ENCODE results near the gene MARCHF10.

Gene MARCHF10

DNA sequence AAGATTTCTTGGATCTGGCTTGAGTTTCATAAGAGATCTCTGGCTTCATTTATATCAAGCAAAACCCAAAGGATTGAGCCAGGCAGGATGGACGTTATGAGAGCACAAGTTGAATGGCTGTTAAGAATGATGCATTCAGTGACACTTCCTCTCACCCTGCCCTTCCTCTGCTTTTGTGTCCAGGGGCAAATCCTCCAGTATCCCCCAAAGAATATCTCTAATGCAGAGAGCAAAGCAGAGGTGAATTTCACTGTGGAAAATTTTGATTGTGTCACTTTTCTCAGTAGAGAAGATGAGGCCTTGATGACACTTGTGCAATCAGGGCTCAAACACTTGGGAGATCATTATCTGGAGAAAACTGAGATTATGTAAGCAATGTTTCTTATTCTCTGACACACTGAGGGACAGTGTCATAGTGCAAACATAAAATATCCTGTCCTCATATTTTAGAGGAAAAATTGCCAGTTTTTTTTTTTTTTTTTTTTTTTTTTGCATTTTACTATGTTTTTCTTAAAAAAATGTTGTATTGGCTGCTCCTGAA is 25.3 kb downstream of the MARCHF10 start:
- H3K9me3 ChIP-seq (ENCODE audit: control insufficient read depth, insufficient read depth, low read depth, low read length): peaks cover 4% of the 10 kb centered on the region; the same call in 1 of the 2 replicates
- peaks cover 11% of the 10 kb centered on the region for H3K4me1 ChIP-seq (ENCODE audit: control insufficient read depth, insufficient read depth, low read length)
- no peak overlapping the region for H3K9ac ChIP-seq (ENCODE audit: low read length)
- H3K4me3 ChIP-seq (ENCODE audit: low read depth, low read length): no peak overlapping the region
- H3K36me3 ChIP-seq (ENCODE audit: control insufficient read depth, insufficient read depth, low read length): no peaks in the 10 kb centered on the region
- no peaks in the 10 kb centered on the region for H3K27me3 ChIP-seq (ENCODE audit: control insufficient read depth, insufficient read depth, low read length)
- no peak overlapping the region for H3K27ac ChIP-seq (ENCODE audit: low read depth, low read length)

DNA sequence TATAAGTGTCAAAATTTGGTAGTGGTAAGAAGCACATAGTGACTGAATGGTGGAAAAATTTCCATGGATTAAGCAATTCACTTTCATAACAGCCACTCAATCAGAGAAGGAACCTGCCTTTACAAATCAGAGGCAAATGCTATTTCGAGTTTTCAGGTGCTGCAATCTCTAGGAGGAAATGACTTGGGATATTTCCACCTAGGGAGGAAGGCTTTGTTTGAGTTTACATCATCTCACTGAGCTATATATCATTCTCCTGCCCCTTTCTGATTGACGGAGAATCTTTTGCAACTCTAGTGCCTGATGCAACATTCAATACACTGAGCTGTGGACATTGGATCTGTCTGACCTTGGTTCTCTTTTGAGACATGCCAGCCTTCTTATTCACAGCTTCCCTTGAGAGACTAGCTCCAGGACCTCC is 26.3 kb downstream of the MARCHF10 start:
- Histone ChIP-seq H3K27ac (ENCODE audit: low read depth, low read length) (no peak overlapping the region), H3K4me3 (ENCODE audit: low read depth, low read length) (no peak overlapping the region), H3K9me3 (ENCODE audit: control insufficient read depth, insufficient read depth, low read depth, low read length) (peaks cover 4% of the 10 kb centered on the region; the same call in 1 of the 2 replicates), H3K9ac (ENCODE audit: low read length) (no peak overlapping the region), H3K4me1 (ENCODE audit: control insufficient read depth, insufficient read depth, low read length) (peaks cover 11% of the 10 kb centered on the region), H3K36me3 (ENCODE audit: control insufficient read depth, insufficient read depth, low read length) (no peaks in the 10 kb centered on the region), H3K27me3 (ENCODE audit: control insufficient read depth, insufficient read depth, low read length) (no peaks in the 10 kb centered on the region)

DNA sequence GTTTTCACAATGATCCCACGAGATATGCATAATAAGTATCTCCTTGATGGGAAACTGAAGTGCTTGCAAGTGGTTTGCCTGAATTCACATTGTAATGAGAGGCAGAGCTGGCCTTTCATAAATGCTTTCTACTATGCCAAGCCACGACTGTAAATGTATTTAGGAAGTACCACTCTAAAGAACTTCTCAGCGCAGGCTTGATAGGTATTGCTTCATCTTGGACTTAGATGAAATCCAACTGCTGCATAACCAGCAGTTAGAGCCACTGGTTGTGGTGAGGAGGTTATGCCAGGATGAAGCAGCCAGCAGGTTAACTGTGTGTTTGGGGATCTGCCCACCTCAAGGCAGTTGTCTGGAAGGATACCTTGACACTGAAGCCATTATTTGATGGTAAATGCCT is 26.8 kb downstream of the MARCHF10 start:
- no peak overlapping the region for H3K27ac ChIP-seq (ENCODE audit: low read depth, low read length)
- no peak overlapping the region for H3K4me3 ChIP-seq (ENCODE audit: low read depth, low read length)
- H3K9me3 ChIP-seq (ENCODE audit: control insufficient read depth, insufficient read depth, low read depth, low read length): peaks cover 4% of the 10 kb centered on the region; the same call in 1 of the 2 replicates
- no peaks in the 10 kb centered on the region for H3K36me3 ChIP-seq (ENCODE audit: control insufficient read depth, insufficient read depth, low read length)
- H3K9ac ChIP-seq (ENCODE audit: low read length): no peak overlapping the region
- H3K27me3 ChIP-seq (ENCODE audit: control insufficient read depth, insufficient read depth, low read length): no peaks in the 10 kb centered on the region
- peaks cover 11% of the 10 kb centered on the region for H3K4me1 ChIP-seq (ENCODE audit: control insufficient read depth, insufficient read depth, low read length)

DNA sequence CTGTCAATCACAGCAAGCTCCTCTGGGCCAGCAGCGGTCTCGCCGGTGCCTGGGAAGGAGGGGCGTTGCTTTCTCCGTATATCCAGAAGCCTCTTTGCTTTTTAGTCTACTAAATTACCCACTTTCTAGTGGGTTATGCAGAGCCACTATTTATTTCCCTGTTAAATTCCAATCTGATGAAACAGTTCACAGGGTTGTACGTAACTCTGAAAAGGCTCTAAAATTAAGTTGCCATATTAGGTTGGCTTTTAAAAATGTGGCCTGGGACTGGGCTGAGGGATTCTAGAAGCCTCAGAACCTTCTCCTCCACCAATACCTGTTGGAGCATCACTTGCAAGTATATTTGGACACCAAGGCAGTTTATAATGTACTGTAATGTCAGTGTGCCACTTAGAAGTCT is 27.2 kb downstream of the MARCHF10 start:
- Histone ChIP-seq H3K27me3 (ENCODE audit: control insufficient read depth, insufficient read depth, low read length) (no peaks in the 10 kb centered on the region), H3K4me1 (ENCODE audit: control insufficient read depth, insufficient read depth, low read length) (peaks cover 11% of the 10 kb centered on the region), H3K4me3 (ENCODE audit: low read depth, low read length) (no peak overlapping the region), H3K27ac (ENCODE audit: low read depth, low read length) (no peak overlapping the region), H3K9ac (ENCODE audit: low read length) (no peak overlapping the region), H3K9me3 (ENCODE audit: control insufficient read depth, insufficient read depth, low read depth, low read length) (peaks cover 4% of the 10 kb centered on the region; the same call in 1 of the 2 replicates), H3K36me3 (ENCODE audit: control insufficient read depth, insufficient read depth, low read length) (no peaks in the 10 kb centered on the region)

DNA sequence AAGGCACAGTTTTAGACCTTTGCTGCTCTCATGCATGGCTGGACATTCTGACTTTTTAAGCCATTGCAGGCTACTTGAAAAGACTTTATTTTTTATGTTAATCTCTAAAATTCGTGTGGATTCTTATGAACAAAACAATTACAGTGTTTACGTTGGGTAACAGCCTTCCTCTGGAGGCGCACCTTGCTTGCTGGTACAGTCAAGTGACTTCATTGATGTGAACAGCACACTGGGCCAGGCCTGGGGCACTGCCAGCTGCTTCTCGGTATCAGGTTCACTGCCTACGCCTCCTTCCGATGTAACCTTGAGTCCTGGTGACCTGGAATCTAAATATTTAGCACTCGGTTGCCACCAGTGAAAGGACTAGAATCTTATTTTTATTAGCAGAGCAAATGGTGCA is 27.8 kb downstream of the MARCHF10 start:
- H3K9ac ChIP-seq (ENCODE audit: low read length): no peak overlapping the region
- H3K27me3 ChIP-seq (ENCODE audit: control insufficient read depth, insufficient read depth, low read length): no peaks in the 10 kb centered on the region
- H3K4me3 ChIP-seq (ENCODE audit: low read depth, low read length): no peak overlapping the region
- H3K36me3 ChIP-seq (ENCODE audit: control insufficient read depth, insufficient read depth, low read length): no peaks in the 10 kb centered on the region
- H3K4me1 ChIP-seq (ENCODE audit: control insufficient read depth, insufficient read depth, low read length): peaks cover 11% of the 10 kb centered on the region
- H3K9me3 ChIP-seq (ENCODE audit: control insufficient read depth, insufficient read depth, low read depth, low read length): peaks cover 4% of the 10 kb centered on the region; the same call in 1 of the 2 replicates
- no peak overlapping the region for H3K27ac ChIP-seq (ENCODE audit: low read depth, low read length)

DNA sequence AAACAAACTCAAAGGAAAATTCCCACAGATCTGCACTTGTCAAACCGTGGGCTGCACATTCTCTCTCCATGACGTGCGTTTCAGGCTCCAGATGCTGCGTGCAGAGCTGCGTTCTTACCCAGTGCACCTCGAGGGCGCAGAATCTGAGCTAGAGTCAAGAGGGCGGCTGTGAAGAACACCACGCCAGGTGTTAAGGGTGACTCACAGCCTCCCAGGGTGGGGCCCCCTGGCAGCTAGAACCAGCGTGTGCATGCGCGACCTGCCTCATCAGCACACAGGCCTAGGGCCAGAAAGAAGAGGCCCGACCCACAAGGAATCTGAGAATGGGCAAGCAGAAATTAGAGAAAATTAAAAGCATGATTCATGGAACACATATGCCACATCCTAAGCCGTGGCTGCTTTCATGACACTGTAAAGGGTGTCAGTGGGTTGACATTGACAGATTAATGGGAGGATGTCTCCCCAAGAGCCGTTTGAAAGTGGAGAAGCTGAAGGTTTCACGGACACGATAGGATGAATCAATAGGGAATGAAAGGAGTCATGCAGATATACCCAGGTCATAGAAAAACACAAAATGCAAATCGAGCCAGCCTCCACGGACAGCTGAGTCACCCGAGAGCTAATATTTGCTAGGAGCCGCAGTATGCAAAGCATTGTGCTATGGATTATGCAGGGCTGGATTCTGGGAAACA is 29.0 kb downstream of the MARCHF10 start:
- Histone ChIP-seq H3K4me3 (ENCODE audit: low read depth, low read length) (no peak overlapping the region), H3K9ac (ENCODE audit: low read length) (no peak overlapping the region), H3K4me1 (ENCODE audit: control insufficient read depth, insufficient read depth, low read length) (peaks cover 11% of the 10 kb centered on the region), H3K36me3 (ENCODE audit: control insufficient read depth, insufficient read depth, low read length) (no peaks in the 10 kb centered on the region), H3K9me3 (ENCODE audit: control insufficient read depth, insufficient read depth, low read depth, low read length) (peaks cover 4% of the 10 kb centered on the region; the same call in 1 of the 2 replicates), H3K27me3 (ENCODE audit: control insufficient read depth, insufficient read depth, low read length) (no peaks in the 10 kb centered on the region), H3K27ac (ENCODE audit: low read depth, low read length) (no peak overlapping the region)

DNA sequence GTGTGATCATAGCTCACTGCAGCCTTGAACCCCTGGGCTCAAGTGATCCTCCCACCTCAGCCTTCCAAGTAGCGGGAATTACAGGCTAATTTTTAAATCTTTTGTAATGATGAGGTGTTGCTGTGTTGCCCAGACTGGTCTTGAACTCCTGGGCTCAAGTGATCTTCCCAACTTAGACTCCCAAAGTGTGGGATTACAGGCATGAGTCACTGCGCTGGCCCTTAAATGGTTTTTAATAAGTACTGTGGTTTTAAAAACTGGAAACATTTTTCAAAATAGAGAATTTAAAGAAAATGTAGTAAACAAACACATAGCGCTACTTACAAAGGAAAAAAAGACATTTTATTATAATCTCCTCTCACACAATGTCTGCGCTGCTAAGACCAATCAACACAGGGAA is 32.2 kb downstream of the MARCHF10 start:
- no peak overlapping the region for H3K9ac ChIP-seq (ENCODE audit: low read length)
- no peaks in the 10 kb centered on the region for H3K27me3 ChIP-seq (ENCODE audit: control insufficient read depth, insufficient read depth, low read length)
- H3K36me3 ChIP-seq (ENCODE audit: control insufficient read depth, insufficient read depth, low read length): no peaks in the 10 kb centered on the region
- H3K4me1 ChIP-seq (ENCODE audit: control insufficient read depth, insufficient read depth, low read length): peaks cover 11% of the 10 kb centered on the region
- H3K9me3 ChIP-seq (ENCODE audit: control insufficient read depth, insufficient read depth, low read depth, low read length): peaks cover 12% of the 10 kb centered on the region
- no peak overlapping the region for H3K4me3 ChIP-seq (ENCODE audit: low read depth, low read length)
- H3K27ac ChIP-seq (ENCODE audit: low read depth, low read length): no peak overlapping the region

DNA sequence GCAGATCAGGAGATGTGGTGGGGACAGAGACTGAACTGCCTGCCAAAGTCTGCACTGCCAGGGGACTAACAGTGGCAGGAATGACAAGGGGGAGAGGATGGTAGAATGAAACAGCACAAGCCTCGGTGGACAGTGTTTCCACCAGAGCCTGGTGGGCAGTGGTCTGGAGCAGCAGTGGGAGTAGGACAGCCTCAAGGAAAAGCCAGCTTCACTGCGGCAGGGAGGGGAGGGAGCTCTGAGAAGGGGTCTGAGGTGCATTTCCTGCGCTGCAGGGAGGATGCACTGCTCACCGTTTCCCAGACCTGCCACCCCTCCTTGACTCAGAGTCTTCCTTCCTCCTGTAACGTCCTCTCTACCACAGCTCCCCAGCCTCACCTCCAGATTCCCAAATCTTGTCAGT is 33.8 kb downstream of the MARCHF10 start:
- H3K4me1 ChIP-seq (ENCODE audit: control insufficient read depth, insufficient read depth, low read length): peaks cover 8% of the 10 kb centered on the region
- H3K36me3 ChIP-seq (ENCODE audit: control insufficient read depth, insufficient read depth, low read length): no peaks in the 10 kb centered on the region
- H3K9ac ChIP-seq (ENCODE audit: low read length): no peak overlapping the region
- H3K27ac ChIP-seq (ENCODE audit: low read depth, low read length): no peak overlapping the region
- no peak overlapping the region for H3K4me3 ChIP-seq (ENCODE audit: low read depth, low read length)
- no peaks in the 10 kb centered on the region for H3K27me3 ChIP-seq (ENCODE audit: control insufficient read depth, insufficient read depth, low read length)
- H3K9me3 ChIP-seq (ENCODE audit: control insufficient read depth, insufficient read depth, low read depth, low read length): peaks cover 16% of the 10 kb centered on the region

DNA sequence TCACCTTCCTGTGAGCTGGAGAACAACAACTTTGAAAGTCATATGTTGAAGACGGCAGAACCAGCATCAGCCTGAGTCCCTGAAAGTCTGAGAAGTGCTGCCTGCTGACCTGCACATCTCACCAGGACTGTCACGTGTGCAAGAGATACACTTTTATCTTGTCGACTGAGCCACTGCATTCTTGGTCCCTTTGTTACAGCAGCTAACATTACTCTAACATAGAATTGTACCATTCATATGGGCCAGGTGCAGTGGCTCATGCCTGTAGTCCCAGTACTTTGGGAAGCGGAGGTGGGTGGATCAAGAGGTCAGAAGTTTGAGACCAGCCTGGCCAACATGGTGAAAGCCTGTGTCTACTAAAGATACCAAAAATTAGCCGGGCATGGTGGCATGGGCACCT is 40.1 kb downstream of the MARCHF10 start:
- no peaks in the 10 kb centered on the region for H3K36me3 ChIP-seq (ENCODE audit: control insufficient read depth, insufficient read depth, low read length)
- no peak overlapping the region for H3K4me3 ChIP-seq (ENCODE audit: low read depth, low read length)
- no peaks in the 10 kb centered on the region for H3K27me3 ChIP-seq (ENCODE audit: control insufficient read depth, insufficient read depth, low read length)
- no peak overlapping the region for H3K9ac ChIP-seq (ENCODE audit: low read length)
- peaks cover 3% of the 10 kb centered on the region; the same call in 1 of the 2 replicates for H3K4me1 ChIP-seq (ENCODE audit: control insufficient read depth, insufficient read depth, low read length)
- H3K27ac ChIP-seq (ENCODE audit: low read depth, low read length): no peak overlapping the region
- H3K9me3 ChIP-seq (ENCODE audit: control insufficient read depth, insufficient read depth, low read depth, low read length): peaks cover 13% of the 10 kb centered on the region

DNA sequence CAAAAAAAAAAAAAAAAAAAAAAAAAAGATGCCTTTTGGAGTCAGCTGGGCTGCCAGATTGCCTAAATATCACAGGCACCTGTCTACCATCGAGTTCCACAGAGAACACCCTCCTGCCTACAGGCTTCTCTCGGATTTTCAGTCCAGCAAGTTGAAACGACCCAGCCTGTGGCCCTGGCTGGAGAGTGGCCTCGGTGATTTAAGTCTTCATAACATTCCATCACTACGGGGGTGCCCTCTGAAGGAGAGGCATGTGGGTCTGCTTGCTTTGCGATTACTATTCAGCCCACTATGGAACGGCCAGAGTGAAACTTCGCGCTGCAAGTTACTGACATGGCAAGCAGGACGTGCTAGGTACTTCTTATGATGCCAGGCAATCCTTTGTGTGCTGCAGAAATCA is 42.8 kb downstream of the MARCHF10 start:
- peaks cover 18% of the 10 kb centered on the region for H3K4me1 ChIP-seq (ENCODE audit: control insufficient read depth, insufficient read depth, low read length)
- no peaks in the 10 kb centered on the region for H3K27me3 ChIP-seq (ENCODE audit: control insufficient read depth, insufficient read depth, low read length)
- no peak overlapping the region for H3K4me3 ChIP-seq (ENCODE audit: low read depth, low read length)
- H3K36me3 ChIP-seq (ENCODE audit: control insufficient read depth, insufficient read depth, low read length): no peaks in the 10 kb centered on the region
- no peak overlapping the region for H3K27ac ChIP-seq (ENCODE audit: low read depth, low read length)
- no peak overlapping the region for H3K9ac ChIP-seq (ENCODE audit: low read length)
- H3K9me3 ChIP-seq (ENCODE audit: control insufficient read depth, insufficient read depth, low read depth, low read length): 0 out of 2 replicates have a peak, but pooled peaks cover 3% of the 10 kb centered on the region

DNA sequence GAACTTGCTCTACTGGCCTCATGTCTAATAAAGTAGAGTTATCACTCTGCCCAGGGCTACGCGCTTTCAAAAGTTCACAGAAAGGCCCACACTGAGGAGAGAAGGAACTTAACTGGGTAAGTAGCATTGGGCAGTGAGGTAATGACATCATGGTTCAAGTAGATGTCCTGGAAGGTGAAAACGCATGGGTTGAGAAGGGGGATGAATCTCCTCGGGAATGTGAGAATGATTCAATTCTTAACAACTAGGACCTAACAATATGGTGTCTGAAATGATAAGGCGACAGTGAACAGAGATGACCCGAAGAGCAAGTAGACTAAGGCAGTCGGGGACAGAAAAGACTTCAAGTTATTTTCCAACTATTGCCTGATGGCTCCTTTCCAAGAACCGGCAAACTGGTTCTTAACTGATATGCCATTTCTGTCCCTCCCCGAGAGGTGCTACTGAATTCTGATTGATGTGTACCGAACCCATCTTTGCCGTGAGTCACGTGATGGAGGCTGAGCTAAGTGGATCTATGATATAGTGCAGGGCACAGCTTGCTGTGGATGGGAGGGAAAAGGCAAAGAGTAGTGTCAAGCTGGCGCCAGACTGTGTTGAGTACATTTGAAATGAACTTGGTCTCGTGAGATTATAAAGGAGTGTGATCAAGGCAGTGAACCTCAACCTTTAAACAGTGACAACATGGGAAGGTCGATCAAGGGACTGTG is 44.1 kb downstream of the MARCHF10 start:
- no peak overlapping the region for H3K27ac ChIP-seq (ENCODE audit: low read depth, low read length)
- no peak overlapping the region for H3K9ac ChIP-seq (ENCODE audit: low read length)
- H3K4me1 ChIP-seq (ENCODE audit: control insufficient read depth, insufficient read depth, low read length): peaks cover 23% of the 10 kb centered on the region
- no peak overlapping the region for H3K4me3 ChIP-seq (ENCODE audit: low read depth, low read length)
- H3K36me3 ChIP-seq (ENCODE audit: control insufficient read depth, insufficient read depth, low read length): no peaks in the 10 kb centered on the region
- H3K9me3 ChIP-seq (ENCODE audit: control insufficient read depth, insufficient read depth, low read depth, low read length): no peaks in the 10 kb centered on the region
- H3K27me3 ChIP-seq (ENCODE audit: control insufficient read depth, insufficient read depth, low read length): no peaks in the 10 kb centered on the region

Data from HUES6 (cell line).